GM06990 (cell line): ENCODE results near the gene NTN1.

Experiments used
- DNase-seq: peaks from one replicate; pipeline ENCODE4 v3.0.0-alpha.2; 2011; ENCODE audit not compliant: insufficient read length; ENCODE audit errors: extremely low read depth
- H3K27me3 ChIP-seq: replicated peaks from 2 replicates; pipeline ENCODE4 v1.6.0; 2011; ENCODE audit warnings: low read length; ENCODE audit not compliant: control insufficient read depth, insufficient read depth
- H3K36me3 ChIP-seq: 2 replicates; pipeline ENCODE4 v1.5.1; 2011; ENCODE audit warnings: low read length; ENCODE audit not compliant: control insufficient read depth, insufficient read depth
- H3K4me3 ChIP-seq: replicated peaks from 2 replicates; pipeline ENCODE4 v1.5.1; 2011; ENCODE audit warnings: low read depth, mild to moderate bottlenecking, control low read depth, low read length
- CTCF ChIP-seq: IDR thresholded peaks from 2 replicates; pipeline ENCODE4 v1.5.1; 2011; ENCODE audit warnings: low read length, control low read depth, mild to moderate bottlenecking, inconsistent platforms; ENCODE audit not compliant: insufficient read depth, poor library complexity, severe bottlenecking

NTN1 gene

DNA sequence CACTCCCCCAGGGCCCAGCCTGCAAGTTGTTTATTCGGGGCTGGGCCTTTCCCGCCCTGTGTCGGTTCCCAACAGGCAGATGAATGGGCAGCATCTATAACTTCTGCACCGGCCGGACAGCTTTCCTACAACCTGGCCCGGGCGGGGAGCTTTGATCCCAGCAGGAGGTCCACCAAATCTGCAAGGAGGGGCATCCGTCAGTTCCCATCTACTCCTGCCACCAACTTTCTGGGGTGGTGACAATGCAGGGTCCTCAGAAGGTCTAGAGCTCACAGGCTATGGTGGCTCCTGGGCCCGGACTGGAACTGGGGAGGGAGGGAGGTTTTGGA, 211.9 kb downstream of the NTN1 start:
- H3K27me3 ChIP-seq = peaks cover 4% of the 10 kb centered on the region; the same call in 1 of the 2 replicates
- no peaks in the 10 kb centered on the region for H3K36me3 ChIP-seq
- H3K4me3 ChIP-seq = no peak overlapping the region
- TF ChIP-seq CTCF = no peak
- no peak for DNase-seq

DNA sequence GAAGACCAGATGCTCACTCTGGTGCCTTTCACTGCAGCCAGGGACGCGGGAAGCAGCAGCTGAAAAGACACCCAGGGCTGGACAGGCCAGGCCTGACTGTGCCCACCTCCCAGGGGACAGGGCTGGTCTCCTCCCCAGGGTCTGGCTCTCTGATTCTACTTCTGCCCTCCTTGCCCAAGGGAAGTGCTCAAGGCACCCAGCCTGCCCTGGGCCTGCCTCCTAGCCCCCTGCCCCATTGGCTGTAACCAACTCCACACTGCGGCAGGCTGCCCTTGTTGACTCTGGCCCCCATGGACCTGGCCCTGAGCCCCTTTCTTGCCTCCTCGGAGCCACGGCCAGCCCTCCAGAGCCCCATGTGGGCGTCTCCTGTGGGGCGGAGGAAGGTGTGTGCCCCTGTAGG, 212.5 kb downstream of the NTN1 start:
- peaks cover 4% of the 10 kb centered on the region; the same call in 1 of the 2 replicates for H3K27me3 ChIP-seq
- H3K4me3 ChIP-seq = no peak overlapping the region
- H3K36me3 ChIP-seq = no peaks in the 10 kb centered on the region
- no peak for DNase-seq
- TF ChIP-seq CTCF = no peak

GRCh38 chr17:9234389-9234945, 213.2 kb downstream of the NTN1 start:
- no peak for DNase-seq
- H3K27me3 ChIP-seq = peaks cover 4% of the 10 kb centered on the region; the same call in 1 of the 2 replicates

GRCh38 chr17:9235346-9235745, 214.0 kb downstream of the NTN1 start:
- DNase-seq = no peak
- TF ChIP-seq CTCF = no peak
- no peak overlapping the region for H3K4me3 ChIP-seq

More at GRCh38 chr17:9234389-9234945, 213.2 kb downstream of the NTN1 start:
- no peak for TF ChIP-seq CTCF
- Histone ChIP-seq H3K36me3 (no peaks in the 10 kb centered on the region), H3K4me3 (no peak overlapping the region)

GRCh38 chr17:9236286-9237052, 215.2 kb downstream of the NTN1 start:
- Histone ChIP-seq H3K36me3 (no peaks in the 10 kb centered on the region), H3K4me3 (no peak overlapping the region)
- TF ChIP-seq CTCF = no peak

More at GRCh38 chr17:9235346-9235745, 214.0 kb downstream of the NTN1 start:
- Histone ChIP-seq H3K27me3 (peaks cover 4% of the 10 kb centered on the region; the same call in 1 of the 2 replicates), H3K36me3 (no peaks in the 10 kb centered on the region)

More at GRCh38 chr17:9236286-9237052, 215.2 kb downstream of the NTN1 start:
- peaks cover 4% of the 10 kb centered on the region; the same call in 1 of the 2 replicates for H3K27me3 ChIP-seq
- DNase-seq = no peak
